ENCODE results near the gene PSG7. TPM values are rescaled to one million over a fixed set of nuclear protein-coding genes. Genes with fewer than 3 reads are reported as not detected.
"Not testable (repeated sequence)": the region's sequence is repeated elsewhere in the genome, so short reads cannot be mapped to it uniquely, and the experiment has no call there.

The PSG7 gene
- polyA plus RNA-seq, 1 donor from 2014 or later: not detected

DNA sequence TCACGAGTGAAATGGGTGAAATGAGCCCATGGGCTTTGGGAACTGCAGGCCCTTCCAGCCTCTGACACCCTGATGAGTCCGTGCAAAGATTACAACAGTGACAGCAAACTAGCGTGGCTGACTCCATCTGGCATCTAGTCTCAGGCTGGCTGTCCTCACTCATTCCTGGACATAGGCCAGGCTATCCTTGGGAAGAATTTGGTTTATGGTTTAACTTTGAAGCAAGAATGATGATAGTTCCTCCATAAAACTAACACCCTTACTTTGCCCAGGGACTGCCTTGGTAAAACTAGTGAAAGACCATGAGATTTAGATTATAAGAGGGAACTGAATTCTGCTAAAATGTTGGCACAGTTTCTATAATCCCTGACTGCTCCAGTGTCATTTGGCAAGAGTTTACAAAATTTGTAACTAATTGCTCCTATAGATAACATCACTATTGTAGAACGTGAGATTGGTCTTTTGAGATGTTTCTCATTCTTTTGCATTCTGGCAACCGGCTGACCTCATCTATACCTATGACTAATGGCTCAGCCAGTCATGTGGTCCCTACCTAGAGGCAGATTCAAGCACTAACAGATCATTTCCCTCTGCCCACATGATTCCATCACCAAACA is 4.4 kb downstream of the PSG7 start:
- H2AFZ ChIP-seq (ENCODE audit: low read depth, low read length); H3K79me2 ChIP-seq (replicated peaks; ENCODE audit: insufficient read depth, low read length); H3K27me3 ChIP-seq (ENCODE audit: insufficient read depth, low read depth, low read length); H3K36me3 ChIP-seq (ENCODE audit: insufficient read depth, low read length); H3K9me2 ChIP-seq (ENCODE audit: insufficient read depth, low read length); H3K9ac ChIP-seq (ENCODE audit: low read length); H4K20me1 ChIP-seq (ENCODE audit: insufficient read depth); H3F3A ChIP-seq (ENCODE audit: insufficient read depth, low read length, poor library complexity, severe bottlenecking); H3K9me3 ChIP-seq (ENCODE audit: low read length); H3K4me2 ChIP-seq (ENCODE audit: low read length); H3K27ac ChIP-seq (ENCODE audit: low read length); H3K4me3 ChIP-seq (ENCODE audit: low read length): not testable (repeated sequence)

- H3K9me3 ChIP-seq (ENCODE audit: low read length); H3K27ac ChIP-seq (ENCODE audit: low read length); H3K79me2 ChIP-seq (replicated peaks; ENCODE audit: insufficient read depth, low read length); H3K4me3 ChIP-seq (ENCODE audit: low read length); H3K27me3 ChIP-seq (ENCODE audit: insufficient read depth, low read depth, low read length); H3K4me2 ChIP-seq (ENCODE audit: low read length); H3F3A ChIP-seq (ENCODE audit: insufficient read depth, low read length, poor library complexity, severe bottlenecking); H4K20me1 ChIP-seq (ENCODE audit: insufficient read depth); H3K9ac ChIP-seq (ENCODE audit: low read length); H3K9me2 ChIP-seq (ENCODE audit: insufficient read depth, low read length); H3K36me3 ChIP-seq (ENCODE audit: insufficient read depth, low read length); H2AFZ ChIP-seq (ENCODE audit: low read depth, low read length): not testable (repeated sequence)
Measured at GRCh38 chr19:42930214-42930613, 6.8 kb downstream of the PSG7 start.

DNA sequence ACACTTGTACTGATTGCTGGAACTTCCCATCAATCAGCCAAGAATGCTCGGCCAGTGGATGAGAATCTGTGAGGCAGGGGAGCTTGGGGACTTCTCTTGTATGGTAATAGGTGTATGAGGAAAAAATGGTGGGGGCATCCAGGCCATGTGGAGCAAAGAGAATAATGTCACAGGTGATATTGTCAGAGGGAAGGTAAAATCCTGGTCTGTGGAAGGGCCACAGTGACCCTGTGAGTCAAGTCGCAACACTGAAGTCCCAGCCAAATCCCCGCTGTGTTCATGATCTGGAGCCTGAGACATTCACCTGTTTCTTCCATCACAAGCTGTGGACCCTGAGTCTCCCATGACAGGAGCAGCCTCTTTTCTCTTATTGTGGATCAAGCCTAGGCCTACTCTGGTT is 8.1 kb downstream of the PSG7 start:
- no peaks in the 10 kb centered on the region for H3K27me3 ChIP-seq (ENCODE audit: insufficient read depth, low read depth, low read length)
- H3K27ac ChIP-seq (ENCODE audit: low read length): no peak overlapping the region
- no peak overlapping the region for H3K4me3 ChIP-seq (ENCODE audit: low read length)
- H3K9me2 ChIP-seq (ENCODE audit: insufficient read depth, low read length): no peaks in the 10 kb centered on the region
- no peak overlapping the region for H3K4me2 ChIP-seq (ENCODE audit: low read length)
- no peaks in the 10 kb centered on the region for H3K9me3 ChIP-seq (ENCODE audit: low read length)
- H3K79me2 ChIP-seq (replicated peaks; ENCODE audit: insufficient read depth, low read length): no peaks in the 10 kb centered on the region
- H3K9ac ChIP-seq (ENCODE audit: low read length): no peak overlapping the region
- no peaks in the 10 kb centered on the region for H3F3A ChIP-seq (ENCODE audit: insufficient read depth, low read length, poor library complexity, severe bottlenecking)
- H2AFZ ChIP-seq (ENCODE audit: low read depth, low read length): no peak overlapping the region
- no peaks in the 10 kb centered on the region for H4K20me1 ChIP-seq (ENCODE audit: insufficient read depth)
- no peaks in the 10 kb centered on the region for H3K36me3 ChIP-seq (ENCODE audit: insufficient read depth, low read length)
- TF ChIP-seq EZH2 (IDR thresholded peaks at IDR 0.05; ENCODE audit: borderline replicate concordance, insufficient read depth, low read length, poor library complexity, severe bottlenecking) (no peak), MXI1 (conservative IDR thresholded peaks at IDR 0.05; ENCODE audit: poor library complexity, severe bottlenecking) (no peak), RAD21 (conservative IDR thresholded peaks at IDR 0.05) (no peak), SMC3 (conservative IDR thresholded peaks at IDR 0.05; ENCODE audit: poor library complexity) (no peak), EP300 (conservative IDR thresholded peaks at IDR 0.05; ENCODE audit: poor library complexity, severe bottlenecking) (no peak), CTCF (IDR thresholded peaks at IDR 0.05; ENCODE audit: poor library complexity, severe bottlenecking) (no peak), REST (IDR thresholded peaks at IDR 0.05; ENCODE audit: borderline replicate concordance) (no peak)

All from neural cell (in vitro differentiated cells).